Tibial nerve (tissue), 4 donors: ENCODE results near the gene TOP1.

Source experiments
- EP300 ChIP-seq, 2 donors: sonication (generic); formaldehyde crosslinking; IDR thresholded peaks; one replicate each; pipeline ENCODE4 v1.6.1; 2017; ENCODE audit warnings: antibody characterized with exemption in 2 of 2, mild to moderate bottlenecking in 1 of 2
- POLR2A ChIP-seq, 2 donors: fragments of 450-650 bp; IDR thresholded peaks; one replicate each; pipeline ENCODE4 v1.6.1; 2017; ENCODE audit warnings: antibody characterized with exemption in 2 of 2, mild to moderate bottlenecking in 2 of 2, moderate library complexity in 2 of 2
- TF ChIP-seq, protein P1 (sequence below), 5 experiments: fragments of 200-600 bp in 3 of 5; fragments of 450-650 bp in 2 of 5; sonication (generic) in 3 of 5; IDR thresholded peaks; one replicate each; pipeline ENCODE4 v1.5.1; 2016 to 2019; ENCODE audit warnings: antibody characterized with exemption in 5 of 5, mild to moderate bottlenecking in 3 of 5, moderate library complexity in 2 of 5

DNA sequence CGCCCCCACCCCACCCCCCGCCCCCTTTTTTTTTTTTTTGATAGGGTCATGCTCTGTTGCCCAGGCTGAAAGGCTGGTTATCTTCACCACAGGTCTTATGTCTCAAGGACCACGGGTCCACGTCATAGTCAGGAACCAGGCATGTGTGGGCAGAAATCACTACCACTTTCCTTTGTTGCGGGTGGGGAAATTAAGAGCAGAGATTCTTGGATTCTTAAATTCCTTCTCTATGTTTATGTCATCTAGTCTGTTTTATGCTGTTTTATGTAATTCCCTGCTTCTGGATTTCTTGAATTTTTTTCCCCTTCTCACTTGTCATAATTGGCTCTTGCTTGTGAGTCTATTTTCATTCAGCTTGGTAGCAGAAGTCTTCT is 82.9 kb downstream of the TOP1 start:
- TF ChIP-seq POLR2A (IDR thresholded peaks at IDR 0.05) (no peak), EP300 (IDR thresholded peaks at IDR 0.05) (no peak)
- TF ChIP-seq, protein P1, sequence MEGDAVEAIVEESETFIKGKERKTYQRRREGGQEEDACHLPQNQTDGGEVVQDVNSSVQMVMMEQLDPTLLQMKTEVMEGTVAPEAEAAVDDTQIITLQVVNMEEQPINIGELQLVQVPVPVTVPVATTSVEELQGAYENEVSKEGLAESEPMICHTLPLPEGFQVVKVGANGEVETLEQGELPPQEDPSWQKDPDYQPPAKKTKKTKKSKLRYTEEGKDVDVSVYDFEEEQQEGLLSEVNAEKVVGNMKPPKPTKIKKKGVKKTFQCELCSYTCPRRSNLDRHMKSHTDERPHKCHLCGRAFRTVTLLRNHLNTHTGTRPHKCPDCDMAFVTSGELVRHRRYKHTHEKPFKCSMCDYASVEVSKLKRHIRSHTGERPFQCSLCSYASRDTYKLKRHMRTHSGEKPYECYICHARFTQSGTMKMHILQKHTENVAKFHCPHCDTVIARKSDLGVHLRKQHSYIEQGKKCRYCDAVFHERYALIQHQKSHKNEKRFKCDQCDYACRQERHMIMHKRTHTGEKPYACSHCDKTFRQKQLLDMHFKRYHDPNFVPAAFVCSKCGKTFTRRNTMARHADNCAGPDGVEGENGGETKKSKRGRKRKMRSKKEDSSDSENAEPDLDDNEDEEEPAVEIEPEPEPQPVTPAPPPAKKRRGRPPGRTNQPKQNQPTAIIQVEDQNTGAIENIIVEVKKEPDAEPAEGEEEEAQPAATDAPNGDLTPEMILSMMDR (IDR thresholded peaks at IDR 0.05), result no peak
